SK-N-SH treated with all-trans-retinoic acid at 6 μM for 48 hours (cell line): ENCODE measurements around the gene TMEM139.

Source experiments
- ATAC-seq: fragments of 200-7000 bp; cut with Tn5 transposase; 3 replicates; pipeline ENCODE4 v1.9.1; 2020; ENCODE audit warnings: mild to moderate bottlenecking, moderate library complexity
- ARNTL ChIP-seq: fragments of 450-650 bp; formaldehyde crosslinking; IDR thresholded peaks from 2 replicates; pipeline ENCODE4 v1.5.0; 2020; ENCODE audit warnings: low read depth, mild to moderate bottlenecking, moderate library complexity, borderline replicate concordance
- BACH2 ChIP-seq: fragments of 250-450 bp; sonication (Bioruptor Pico); IDR thresholded peaks from 2 replicates; pipeline ENCODE4 v1.9.0; 2021; ENCODE audit warnings: mild to moderate bottlenecking, borderline replicate concordance
- CSDC2 ChIP-seq: fragments of 250-450 bp; sonication (Bioruptor Pico); IDR thresholded peaks from 2 replicates; pipeline ENCODE4 v1.5.0; 2020; ENCODE audit warnings: mild to moderate bottlenecking, moderate library complexity
- CSRNP3 ChIP-seq: fragments of 250-450 bp; sonication (Bioruptor Pico); IDR thresholded peaks from 2 replicates; pipeline ENCODE4 v1.5.1; 2021; ENCODE audit warnings: mild to moderate bottlenecking, moderate library complexity
- ESRRG ChIP-seq: fragments of 250-450 bp; sonication (Bioruptor Pico); IDR thresholded peaks from 2 replicates; pipeline ENCODE4 v1.6.1; 2021; ENCODE audit warnings: mild to moderate bottlenecking
- GLIS3 ChIP-seq: fragments of 250-450 bp; sonication (Bioruptor Pico); IDR thresholded peaks from 2 replicates; pipeline ENCODE4 v1.5.0; 2020; ENCODE audit warnings: mild to moderate bottlenecking, moderate library complexity
- ISL1 ChIP-seq: fragments of 250-450 bp; sonication (Bioruptor Pico); IDR thresholded peaks from 2 replicates; pipeline ENCODE4 v2.1.2; 2022; ENCODE audit warnings: mild to moderate bottlenecking, moderate library complexity
- PATZ1 ChIP-seq: fragments of 250-450 bp; sonication (Bioruptor Pico); IDR thresholded peaks from 2 replicates; pipeline ENCODE4 v1.8.0; 2020; ENCODE audit warnings: mild to moderate bottlenecking, moderate library complexity, borderline replicate concordance
- POU6F1 ChIP-seq: fragments of 250-450 bp; sonication (Bioruptor Pico); IDR thresholded peaks from 2 replicates; pipeline ENCODE4 v1.8.0; 2021; ENCODE audit warnings: low read depth, mild to moderate bottlenecking, moderate library complexity, borderline replicate concordance
- PPARA ChIP-seq: fragments of 250-450 bp; sonication (Bioruptor Pico); IDR thresholded peaks from 2 replicates; pipeline ENCODE4 v1.5.0; 2020; ENCODE audit warnings: mild to moderate bottlenecking, borderline replicate concordance
- SNAI2 ChIP-seq: fragments of 250-450 bp; sonication (Bioruptor Pico); IDR thresholded peaks from 2 replicates; pipeline ENCODE4 v1.5.0; 2020; ENCODE audit warnings: mild to moderate bottlenecking, moderate library complexity
- TSHZ2 ChIP-seq: fragments of 250-450 bp; sonication (Bioruptor Pico); IDR thresholded peaks from 2 replicates; pipeline ENCODE4 v1.5.0; 2020; ENCODE audit warnings: mild to moderate bottlenecking, moderate library complexity
- ZC3H10 ChIP-seq: fragments of 250-450 bp; sonication (Bioruptor Pico); IDR thresholded peaks from 2 replicates; pipeline ENCODE4 v1.5.1; 2021; ENCODE audit warnings: mild to moderate bottlenecking, moderate library complexity
- ZFP3 ChIP-seq: fragments of 250-450 bp; sonication (Bioruptor Pico); IDR thresholded peaks from 2 replicates; pipeline ENCODE4 v1.5.0; 2020; ENCODE audit warnings: mild to moderate bottlenecking, moderate library complexity
- ZFP30 ChIP-seq: fragments of 450-650 bp; formaldehyde crosslinking; IDR thresholded peaks from 2 replicates; pipeline ENCODE4 v1.5.0; 2022; ENCODE audit warnings: mild to moderate bottlenecking, moderate library complexity
- ZNF565 ChIP-seq: fragments of 450-650 bp; formaldehyde crosslinking; conservative IDR thresholded peaks from 2 replicates; pipeline ENCODE4 v1.5.0; 2020; ENCODE audit warnings: low read depth, mild to moderate bottlenecking, moderate library complexity
- ZNF70 ChIP-seq: fragments of 450-650 bp; formaldehyde crosslinking; IDR thresholded peaks from 2 replicates; pipeline ENCODE4 v1.5.0; 2020; ENCODE audit warnings: mild to moderate bottlenecking, moderate library complexity
- ZNF8 ChIP-seq: fragments of 450-650 bp; formaldehyde crosslinking; IDR thresholded peaks from 2 replicates; pipeline ENCODE4 v1.5.0; 2020; ENCODE audit warnings: mild to moderate bottlenecking, moderate library complexity

The TMEM139 gene

GRCh38 chr7:143287339-143287934, 2.7 kb downstream of the TMEM139 start:
- no peak for ATAC-seq
- TF ChIP-seq PPARA (CRISPR knock-in tag), result no peak

GRCh38 chr7:143287935-143288826, 3.4 kb downstream of the TMEM139 start, which contains the start of gene CASP2:
TSS of gene CASP2 (plus strand) at chr7:143288351. CDS start at chr7:143288456, 105 bp downstream.
- no peak for TF ChIP-seq PPARA (CRISPR knock-in tag)
- TF ChIP-seq POU6F1 (CRISPR knock-in tag), result 0 out of 2 replicates have a peak, but pooled peaks have one; percentile 48
- TF ChIP-seq ESRRG (CRISPR knock-in tag), result no peak
- TF ChIP-seq ZNF8 (CRISPR knock-in tag), result 0 out of 2 replicates have a peak, but pooled peaks have one; percentile 26
- TF ChIP-seq PATZ1, result peak; percentile 74; the same call in 1 of the 2 replicates
- TF ChIP-seq CSDC2 (CRISPR knock-in tag), result 0 out of 2 replicates have a peak, but pooled peaks have one; percentile 29

GRCh38 chr7:143288836-143289235, 4.1 kb downstream of the TMEM139 start:
- peak; percentile 27 for ATAC-seq

More at GRCh38 chr7:143287935-143288826, 3.4 kb downstream of the TMEM139 start, which contains the start of gene CASP2:
- peak; percentile 90 for ATAC-seq

More at GRCh38 chr7:143288836-143289235, 4.1 kb downstream of the TMEM139 start:
- TF ChIP-seq PATZ1, result no peak
- no peak for TF ChIP-seq BACH2 (CRISPR knock-in tag)
- no peak for TF ChIP-seq ZNF8 (CRISPR knock-in tag)
- TF ChIP-seq ZFP30 (CRISPR knock-in tag), result no peak
- TF ChIP-seq GLIS3 (CRISPR knock-in tag), result no peak
- no peak for TF ChIP-seq ARNTL
- no peak for TF ChIP-seq SNAI2 (CRISPR knock-in tag)
- TF ChIP-seq ISL1 (CRISPR knock-in tag), result no peak
- TF ChIP-seq ZFP3, result no peak
- TF ChIP-seq POU6F1 (CRISPR knock-in tag), result no peak
- TF ChIP-seq ZNF565 (CRISPR knock-in tag), result no peak
- TF ChIP-seq CSRNP3 (CRISPR knock-in tag), result no peak
- no peak for TF ChIP-seq TSHZ2 (CRISPR knock-in tag)
- no peak for TF ChIP-seq ZC3H10
- TF ChIP-seq ZNF70, result no peak
